Measurements from ENCODE around the gene ATXN7L3. TPM values are rescaled to one million over a fixed set of nuclear protein-coding genes. Genes with fewer than 3 reads are reported as not detected.

Gene ATXN7L3
- total RNA-seq, 4 donors from 2014 or later = 44.1 to 77.4 (median 52.3) TPM

DNA sequence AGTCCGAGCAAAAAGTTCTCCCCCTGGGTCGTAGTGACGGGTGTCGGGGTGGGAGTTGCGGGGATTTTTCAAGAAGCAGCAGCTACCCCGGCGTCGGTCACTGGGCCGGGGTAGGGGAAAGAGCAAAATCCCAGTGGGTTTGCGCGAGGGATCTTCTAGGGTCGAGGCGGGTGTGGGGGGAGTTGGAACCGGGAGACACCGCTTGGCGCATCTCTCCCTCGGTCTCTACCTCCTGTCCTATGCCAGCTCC lies 22.1 kb upstream of the ATXN7L3 start:
- in situ Hi-C loops (cut with MboI; ENCODE audit: low pct_ligation_motif_present in 1 of 4, low pct_unique_long_range_greater_than_20kb in 1 of 4, low sequenced_read_pairs in 3 of 4) (no loop called here), intact Hi-C loops (cut with DNase I; ENCODE audit: low total_unique reads) (no loop called here)
- H3K27me3 ChIP-seq = no peaks in the 10 kb centered on the region
- H3K4me1 ChIP-seq = peaks cover 25 to 41% (median 37%) of the 10 kb centered on the region in 4 donors
- H3K36me3 ChIP-seq = no peaks in the 10 kb centered on the region
- peak overlapping the region; percentile 99 to 100 (median 100) for H3K27ac ChIP-seq
- WGBS, 2 donors (ENCODE audit: low coverage in 1 of 2) = 0% methylated on average over 17 of the region's 17 CpGs; no CpG with 5 or more reads in 1 of the 2 donors
- H3K9me3 ChIP-seq = no peaks in the 10 kb centered on the region
- no peak for DNase-seq
- TF ChIP-seq, protein P1, sequence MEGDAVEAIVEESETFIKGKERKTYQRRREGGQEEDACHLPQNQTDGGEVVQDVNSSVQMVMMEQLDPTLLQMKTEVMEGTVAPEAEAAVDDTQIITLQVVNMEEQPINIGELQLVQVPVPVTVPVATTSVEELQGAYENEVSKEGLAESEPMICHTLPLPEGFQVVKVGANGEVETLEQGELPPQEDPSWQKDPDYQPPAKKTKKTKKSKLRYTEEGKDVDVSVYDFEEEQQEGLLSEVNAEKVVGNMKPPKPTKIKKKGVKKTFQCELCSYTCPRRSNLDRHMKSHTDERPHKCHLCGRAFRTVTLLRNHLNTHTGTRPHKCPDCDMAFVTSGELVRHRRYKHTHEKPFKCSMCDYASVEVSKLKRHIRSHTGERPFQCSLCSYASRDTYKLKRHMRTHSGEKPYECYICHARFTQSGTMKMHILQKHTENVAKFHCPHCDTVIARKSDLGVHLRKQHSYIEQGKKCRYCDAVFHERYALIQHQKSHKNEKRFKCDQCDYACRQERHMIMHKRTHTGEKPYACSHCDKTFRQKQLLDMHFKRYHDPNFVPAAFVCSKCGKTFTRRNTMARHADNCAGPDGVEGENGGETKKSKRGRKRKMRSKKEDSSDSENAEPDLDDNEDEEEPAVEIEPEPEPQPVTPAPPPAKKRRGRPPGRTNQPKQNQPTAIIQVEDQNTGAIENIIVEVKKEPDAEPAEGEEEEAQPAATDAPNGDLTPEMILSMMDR (IDR thresholded peaks at IDR 0.05) = no peak
- TF ChIP-seq POLR2AphosphoS5 (IDR thresholded peaks at IDR 0.05) = no peak
- TF ChIP-seq EP300 (IDR thresholded peaks at IDR 0.05; ENCODE audit: low read depth) = no peak
- no peak for TF ChIP-seq POLR2A (IDR thresholded peaks at IDR 0.05)
- peak overlapping the region; percentile 25 to 98 (median 90) for H3K4me3 ChIP-seq

DNA sequence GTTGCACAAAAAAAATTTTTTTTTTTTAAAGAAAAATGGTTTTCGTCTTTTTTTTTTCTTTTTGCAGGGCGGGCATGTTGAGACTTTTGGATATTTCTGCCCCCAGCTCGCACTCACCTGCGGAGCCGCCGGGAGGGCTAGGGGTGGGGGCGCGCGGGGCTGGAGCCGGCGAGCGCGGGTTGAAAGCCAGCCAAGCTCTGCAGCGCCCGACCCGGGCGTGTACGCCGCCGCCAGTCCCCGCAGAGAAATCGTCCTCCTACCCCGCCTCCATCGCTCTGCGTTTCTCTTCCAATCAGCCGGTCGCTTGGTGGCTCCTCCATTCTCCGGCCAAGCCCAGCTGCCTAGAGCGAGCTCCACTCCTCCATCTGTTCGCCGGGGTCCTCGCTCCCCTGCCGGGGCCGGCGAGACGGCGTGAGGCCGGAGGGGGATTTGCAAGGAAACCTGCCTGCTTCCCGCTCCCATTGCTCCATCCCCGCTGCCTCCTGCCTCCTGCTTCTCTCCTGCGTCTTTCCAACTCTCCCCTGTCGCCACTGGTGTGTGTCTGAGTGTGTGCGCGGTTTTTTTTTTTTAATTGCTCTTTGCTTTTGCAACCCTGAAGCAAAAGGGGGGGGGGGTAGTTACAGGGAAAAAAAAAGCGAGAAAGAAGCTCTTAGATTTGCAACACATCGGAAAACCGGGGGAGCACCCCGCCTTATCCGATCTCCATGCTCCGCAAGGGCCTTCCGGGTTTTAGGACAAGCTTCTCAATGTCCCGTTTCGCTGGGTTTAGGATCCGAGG lies 21.6 kb upstream of the ATXN7L3 start:
- in situ Hi-C loops (cut with MboI; ENCODE audit: low pct_ligation_motif_present in 1 of 4, low pct_unique_long_range_greater_than_20kb in 1 of 4, low sequenced_read_pairs in 3 of 4) = no loop called here

DNA sequence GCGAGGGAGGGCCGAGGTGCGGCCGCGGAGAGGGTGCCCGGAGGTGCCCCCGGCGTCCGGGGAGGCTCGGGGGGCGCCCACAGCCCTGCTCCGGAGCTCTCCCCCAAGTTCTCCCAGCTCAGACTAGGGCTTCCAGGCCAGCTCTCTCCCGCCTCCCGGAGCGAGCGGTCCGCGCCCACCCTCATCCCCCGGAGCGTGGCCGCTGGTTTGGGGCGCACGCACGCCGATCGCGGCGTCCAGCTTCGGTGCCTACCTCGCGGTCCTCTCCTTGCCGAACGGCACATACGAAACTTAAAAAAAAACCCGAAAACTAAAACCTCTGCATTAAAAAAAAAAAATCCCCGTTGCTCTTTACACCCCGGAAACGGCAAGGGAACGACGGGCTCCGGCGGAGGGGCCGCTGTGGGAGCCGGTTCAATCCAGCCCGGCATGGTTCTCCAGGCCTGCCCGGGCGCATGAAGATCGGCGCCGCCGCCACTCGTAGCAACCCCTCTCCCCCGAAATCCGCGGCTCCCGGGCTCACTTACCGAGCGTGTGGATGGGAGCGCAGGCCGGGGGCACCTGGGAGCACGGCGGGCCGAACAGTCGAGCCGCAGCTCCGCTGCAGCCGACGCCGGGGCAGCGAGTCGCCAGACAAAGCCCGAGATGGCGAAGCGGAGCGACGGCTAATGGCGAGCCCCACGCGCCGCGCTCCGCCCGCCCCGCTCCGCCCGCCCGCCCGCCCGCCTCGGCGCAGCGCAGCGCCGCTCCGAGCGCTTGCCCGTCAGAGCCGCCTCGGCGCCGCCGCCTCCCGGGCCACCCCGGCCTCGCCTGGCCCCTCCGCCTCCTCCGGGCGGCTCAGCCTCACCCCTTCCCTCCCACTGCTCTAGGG lies 20.8 kb upstream of the ATXN7L3 start:
- H3K4me3 ChIP-seq = peak overlapping the region; percentile 84 to 98 (median 98)
- H3K36me3 ChIP-seq = peaks cover 0 to 9% (median 5%) of the 10 kb centered on the region in 4 donors
- WGBS, 2 donors (ENCODE audit: low coverage in 1 of 2) = 0% methylated on average over 1 to 63 of the region's 108 CpGs
- in situ Hi-C loops (cut with MboI; ENCODE audit: low pct_ligation_motif_present in 1 of 4, low pct_unique_long_range_greater_than_20kb in 1 of 4, low sequenced_read_pairs in 3 of 4) (no loop called here), intact Hi-C loops (cut with DNase I; ENCODE audit: low total_unique reads) (no loop called here)
- H3K27me3 ChIP-seq = no peaks in the 10 kb centered on the region
- peak overlapping the region; percentile 99 to 100 (median 100) for H3K27ac ChIP-seq
- H3K9me3 ChIP-seq = no peaks in the 10 kb centered on the region
- DNase-seq = peak; percentile 42
- H3K4me1 ChIP-seq = peaks cover 31 to 45% (median 39%) of the 10 kb centered on the region in 4 donors
- TF ChIP-seq, protein P1 (IDR thresholded peaks at IDR 0.05) = no peak
- peak; percentile 15 for TF ChIP-seq POLR2A (IDR thresholded peaks at IDR 0.05)

More for the DNA sequence above, 21.6 kb upstream of the ATXN7L3 start:
- no peaks in the 10 kb centered on the region for H3K9me3 ChIP-seq
- peak overlapping the region; percentile 99 to 100 (median 100) for H3K27ac ChIP-seq
- no peaks in the 10 kb centered on the region for H3K27me3 ChIP-seq
- H3K36me3 ChIP-seq = peaks cover 0 to 2% (median under 1%) of the 10 kb centered on the region in 4 donors
- intact Hi-C loops (cut with DNase I; ENCODE audit: low total_unique reads) = no loop called here
- peaks cover 30 to 45% (median 39%) of the 10 kb centered on the region in 4 donors for H3K4me1 ChIP-seq
- peak overlapping the region; percentile 25 to 98 (median 90) for H3K4me3 ChIP-seq
- 0 to 1% methylated on average over 8 to 54 of the region's 54 CpGs for WGBS, 2 donors (ENCODE audit: low coverage in 1 of 2)
- TF ChIP-seq POLR2A (IDR thresholded peaks at IDR 0.05) = peak; percentile 69
- TF ChIP-seq POLR2AphosphoS5 (IDR thresholded peaks at IDR 0.05) = peak in 2 of 3 donors; percentile 43 to 65
- TF ChIP-seq EP300 (IDR thresholded peaks at IDR 0.05; ENCODE audit: low read depth) = no peak
- TF ChIP-seq, protein P1 (IDR thresholded peaks at IDR 0.05) = peak in 1 of 5 experiments; percentile 19
- peak; percentile 79 for DNase-seq
